Measurements from ENCODE around the gene NFIA.

NFIA gene

GRCh38 chr1:61082311-61083012 is at the start of gene NFIA:
TSS of gene NFIA (plus strand) at chr1:61082561.
- no peak for DNase-seq

GRCh38 chr1:61035880-61036279 is 46.5 kb upstream of the NFIA start:
- DNase-seq, result no peak

GRCh38 chr1:61042466-61043009 is 39.8 kb upstream of the NFIA start:
- no peak for DNase-seq

- DNase-seq, result no peak
These were observed 39.1 kb upstream of the NFIA start for GRCh38 chr1:61043010-61043820.

- no peak for DNase-seq
These were observed 35.9 kb upstream of the NFIA start for GRCh38 chr1:61046434-61046833.

GRCh38 chr1:61047061-61047460 is 35.3 kb upstream of the NFIA start:
- no peak for DNase-seq

GRCh38 chr1:61049850-61050540 is 32.4 kb upstream of the NFIA start:
- DNase-seq, result peak; percentile 56

GRCh38 chr1:61050541-61051442 is 31.6 kb upstream of the NFIA start:
- no peak for DNase-seq

- DNase-seq, result no peak
These were observed 31.0 kb upstream of the NFIA start for GRCh38 chr1:61051443-61051718.

- no peak for DNase-seq
These were observed 30.5 kb upstream of the NFIA start for GRCh38 chr1:61051719-61052394.

- no peak for DNase-seq
These were observed 29.8 kb upstream of the NFIA start for GRCh38 chr1:61052395-61053225.

- DNase-seq, result no peak
These were observed 29.1 kb upstream of the NFIA start for GRCh38 chr1:61053226-61053711.

- no peak for DNase-seq
These were observed 28.4 kb upstream of the NFIA start for GRCh38 chr1:61053712-61054600.

GRCh38 chr1:61054601-61054993 is 27.8 kb upstream of the NFIA start:
- DNase-seq, result no peak

GRCh38 chr1:61055110-61055614 is 27.2 kb upstream of the NFIA start:
- DNase-seq, result no peak

GRCh38 chr1:61056196-61056572 is 26.2 kb upstream of the NFIA start:
- DNase-seq, result no peak

GRCh38 chr1:61056573-61057439 is 25.6 kb upstream of the NFIA start:
- DNase-seq, result no peak

GRCh38 chr1:61058483-61059245 is 23.7 kb upstream of the NFIA start:
- DNase-seq, result no peak
